A549 (cell line): ENCODE measurements around the gene LMBR1L. TPM values are rescaled to one million over a fixed set of nuclear protein-coding genes. Genes with fewer than 3 reads are reported as not detected.
A peak's percentile ranks its signal among the peaks of the same experiment; 100 is the strongest.

Experiments
- ATAC-seq, 2 experiments: fragments of 200-7000 bp in 1 of 2; fragments of >200 bp in 1 of 2; cut with Nextera tagmentation in 1 of 2; cut with Tn5 transposase in 1 of 2; 3 replicates each; pipeline versions ENCODE4 v1.8.0 to v1.9.1; 2018 to 2020; ENCODE audit warnings: mild to moderate bottlenecking in 1 of 2, moderate library complexity in 1 of 2
- CTCF ChIA-PET: fragments of 300-600 bp; sonication (Branson Sonifier 250); formaldehyde crosslinking; extraction: SDS; loops from one replicate; lab custom pipeline; 2021; ENCODE audit warnings: antibody characterized with exemption, inconsistent platforms; lab: Yijun Ruan, JAX
- POLR2A ChIA-PET: fragments of 350-600 bp; formaldehyde crosslinking; extraction: SDS; loops from one replicate; lab custom pipeline; 2021; ENCODE audit warnings: antibody characterized with exemption, inconsistent platforms; lab: Yijun Ruan, JAX
- DNase-seq, 2 experiments: peaks; one replicate each; pipeline versions ENCODE4 v3.0.0 to v3.0.0-alpha.2; 2011 to 2016; ENCODE audit warnings: low read depth in 1 of 2, low spot score in 1 of 2
- FAIRE-seq: peaks from 2 replicates; lab custom pipeline; 2011; peaks lifted over from hg19 to GRCh38; lab: Jason Lieb, UNC
- H3K27ac ChIP-seq, 2 experiments: fragments of >200 bp; sonication (Bioruptor Twin); formaldehyde crosslinking; 3 replicates each; pipeline ENCODE4 v1.5.1; 2016 to 2017
- H3K4me1 ChIP-seq: fragments of >200 bp; sonication (Bioruptor Twin); formaldehyde crosslinking; 3 replicates; pipeline ENCODE4 v1.6.1; 2016
- H3K4me2 ChIP-seq: fragments of >200 bp; sonication (Bioruptor Twin); formaldehyde crosslinking; 3 replicates; pipeline ENCODE4 v1.6.1; 2016
- H3K4me3 ChIP-seq: fragments of >200 bp; sonication (Bioruptor Twin); formaldehyde crosslinking; 3 replicates; pipeline ENCODE4 v1.5.1; 2016
- H3K9me3 ChIP-seq: fragments of >200 bp; sonication (Bioruptor Twin); formaldehyde crosslinking; 3 replicates; pipeline ENCODE4 v1.6.1; 2016
- BHLHE40 ChIP-seq: IDR thresholded peaks from 2 replicates; pipeline ENCODE4 v1.6.1; 2012; ENCODE audit warnings: low read depth, low read length, inconsistent platforms
- CBX8 ChIP-seq: fragments of 200-600 bp; sonication (generic); IDR thresholded peaks from 2 replicates; pipeline ENCODE4 v1.6.1; 2016
- CEBPB ChIP-seq, 2 experiments: fragments of >200 bp in 1 of 2; sonication (Bioruptor Twin) in 1 of 2; formaldehyde crosslinking in 1 of 2; IDR thresholded peaks; 2 replicates each; pipeline ENCODE4 v1.6.1; 2012 to 2016
- EHF ChIP-seq: fragments of 250-450 bp; sonication (Bioruptor Pico); IDR thresholded peaks from 2 replicates; pipeline ENCODE4 v1.5.0; 2020; ENCODE audit warnings: mild to moderate bottlenecking
- EHMT2 ChIP-seq: fragments of 200-600 bp; sonication (generic); IDR thresholded peaks from 2 replicates; pipeline ENCODE4 v1.6.1; 2016; ENCODE audit warnings: antibody characterized with exemption, low read depth, mild to moderate bottlenecking, moderate library complexity
- FOSB ChIP-seq: fragments of 250-450 bp; sonication (Bioruptor Pico); IDR thresholded peaks from 2 replicates; pipeline ENCODE4 v1.5.0; 2020; ENCODE audit warnings: mild to moderate bottlenecking, moderate library complexity
- GATA3 ChIP-seq: IDR thresholded peaks from 2 replicates; pipeline ENCODE4 v1.6.1; 2012; ENCODE audit warnings: borderline replicate concordance
- HOXA7 ChIP-seq: fragments of 250-450 bp; sonication (Bioruptor Pico); IDR thresholded peaks from 2 replicates; pipeline ENCODE4 v1.5.0; 2020; ENCODE audit warnings: mild to moderate bottlenecking, moderate library complexity
- HOXB13 ChIP-seq: fragments of 250-450 bp; sonication (Bioruptor Pico); IDR thresholded peaks from 2 replicates; pipeline ENCODE4 v1.5.0; 2020; ENCODE audit warnings: low read depth, mild to moderate bottlenecking, moderate library complexity
- KDM5A ChIP-seq: fragments of 200-600 bp; sonication (generic); IDR thresholded peaks from 2 replicates; pipeline ENCODE4 v1.6.1; 2016; ENCODE audit warnings: antibody characterized with exemption, mild to moderate bottlenecking
- MYC ChIP-seq: IDR thresholded peaks from 2 replicates; pipeline ENCODE4 v1.6.1; 2012; ENCODE audit warnings: mild to moderate bottlenecking, inconsistent platforms, low read length, improper control_type of control experiment, borderline replicate concordance
- RAD21 ChIP-seq, 2 experiments: fragments of >200 bp in 1 of 2; sonication (Bioruptor Twin) in 1 of 2; formaldehyde crosslinking in 1 of 2; IDR thresholded peaks in 1 of 2; conservative IDR thresholded peaks in 1 of 2; 2 replicates in 1 of 2; 3 replicates in 1 of 2; pipeline ENCODE4 v1.6.1; 2012 to 2018; ENCODE audit warnings: inconsistent platforms in 1 of 2
- RARB ChIP-seq: fragments of 250-450 bp; sonication (Bioruptor Pico); IDR thresholded peaks from 2 replicates; pipeline ENCODE4 v1.8.0; 2021; ENCODE audit warnings: mild to moderate bottlenecking, moderate library complexity
- RNF2 ChIP-seq: fragments of 200-600 bp; sonication (generic); IDR thresholded peaks from 2 replicates; pipeline ENCODE4 v1.6.1; 2016; ENCODE audit warnings: low read depth, mild to moderate bottlenecking, antibody characterized with exemption, moderate library complexity, borderline replicate concordance
- TP53 ChIP-seq: fragments of 250-450 bp; sonication (Bioruptor Pico); IDR thresholded peaks from 2 replicates; pipeline ENCODE4 v1.5.0; 2021; ENCODE audit warnings: mild to moderate bottlenecking, moderate library complexity
- WGBS: methylation state at CpG from one replicate; pipeline ENCODE4 v1.1.6; 2017; ENCODE audit errors: missing lambda C conversion rate; 5-methylcytosine and 5-hydroxymethylcytosine counted together
- polyA plus RNA-seq, 4 experiments: library from polyadenylated mRNA; depleted of rRNA in 3 of 4; stranded (reverse); fragments of >200 nt; fragmentation: RNase III in 1 of 4; extraction: RNeasy Plus Mini Kit Qiagen cat#74134 plus additional on column Dnase treatment in 1 of 4; gene quantifications; 2 replicates in 3 of 4; 3 replicates in 1 of 4; pipeline ENCODE4 v1.2.3, GENCODE V29; 2011 to 2017
- TF ChIP-seq, protein P1 (sequence below): fragments of 200-600 bp; sonication (generic); IDR thresholded peaks from 2 replicates; pipeline ENCODE4 v1.6.1; 2016; ENCODE audit warnings: antibody characterized with exemption, mild to moderate bottlenecking, moderate library complexity
- TF ChIP-seq, protein P2 (sequence below): IDR thresholded peaks from 2 replicates; pipeline ENCODE4 v1.6.1; 2012
- TF ChIP-seq, protein P3 (sequence below): fragments of 250-450 bp; sonication (Bioruptor Pico); IDR thresholded peaks from 2 replicates; pipeline ENCODE4 v1.5.0; 2020; ENCODE audit warnings: low read depth, mild to moderate bottlenecking, moderate library complexity

The LMBR1L gene
- polyA plus RNA-seq, 2 of the 4 experiments (the other 2 are of a cell fraction), result 16.7 to 25.1 TPM

DNA sequence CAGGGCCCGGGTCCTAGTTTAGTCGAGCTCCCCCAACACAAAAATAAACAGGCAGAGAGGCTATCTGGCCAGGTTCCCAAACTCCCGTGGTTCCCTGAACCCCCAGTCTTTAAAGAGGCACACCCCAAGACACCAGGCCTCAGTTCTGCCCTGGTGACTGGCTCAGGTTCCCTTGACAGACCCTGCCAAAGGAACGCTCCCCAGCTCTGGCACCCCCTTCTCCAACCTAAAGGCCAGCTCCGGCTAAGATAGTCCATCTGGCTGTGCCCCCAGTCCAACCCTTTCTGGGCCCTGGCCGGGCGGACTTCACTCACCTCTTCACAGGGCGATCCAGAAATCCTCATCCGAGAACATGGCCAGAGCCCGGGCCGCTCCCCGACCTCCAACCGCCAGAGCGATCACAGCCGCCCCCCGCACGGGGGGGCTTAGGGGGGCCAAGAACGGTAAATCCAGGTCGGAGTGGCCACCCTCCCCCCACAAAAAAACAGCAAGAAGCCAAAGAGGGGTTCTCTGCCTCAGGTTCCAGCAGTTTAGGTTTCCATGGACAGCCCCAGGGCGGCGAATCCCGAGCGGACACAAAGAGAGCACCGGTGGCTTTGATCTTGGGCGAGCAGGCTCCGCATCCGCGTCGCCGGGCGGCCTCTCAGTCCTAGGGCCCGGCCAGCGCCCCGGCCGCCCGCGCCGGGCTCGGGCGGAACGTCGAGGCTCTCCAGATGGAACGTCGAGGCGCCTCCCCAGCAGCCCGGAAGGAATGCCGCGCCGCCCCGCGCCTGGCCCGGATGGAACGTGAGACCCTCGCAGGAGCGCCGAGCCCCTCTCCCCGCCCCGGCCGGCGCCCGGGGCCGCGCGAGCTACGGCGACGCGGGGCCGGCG, 51.1 kb downstream of the LMBR1L start (continued):
- TF ChIP-seq RNF2 (no peak), BHLHE40 (no peak), HOXB13 (CRISPR knock-in tag) (no peak)

DNA sequence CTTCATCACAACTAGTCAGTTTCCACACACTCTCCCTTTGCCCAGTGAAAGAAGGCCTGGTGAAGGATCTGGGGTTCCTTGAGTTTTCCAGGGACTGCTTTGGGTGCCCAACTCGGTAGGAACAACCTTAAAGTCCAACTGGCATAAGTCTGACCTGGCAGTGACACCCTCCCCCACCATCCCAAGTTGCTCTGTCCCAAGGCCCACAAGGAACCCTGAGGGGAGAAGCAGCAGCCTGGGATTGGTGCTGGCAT, 51.7 kb downstream of the LMBR1L start:
- ChIA-PET CTCF (interaction anchor here (1.2 to 2.7 kb wide), 7 partner anchors 15 to 62 kb away, joined by 3 to 12 read pairs (median 5); no protein-coding TSS in a partner anchor), POLR2A (interaction anchor here (0.9 to 2.2 kb wide), 2 partner anchors 10 to 14 kb away, joined by 4 to 7 read pairs; no protein-coding TSS in a partner anchor)
- DNase-seq (peak in 1 of 2 experiments; percentile 40), FAIRE-seq (no peak), ATAC-seq (no peak)
- Histone ChIP-seq H3K9me3 (no peaks in the 10 kb centered on the region), H3K4me3 (peak overlapping the region; percentile 81), H3K27ac (peak overlapping the region; percentile 94 to 99), H3K4me1 (peaks cover 34% of the 10 kb centered on the region), H3K4me2 (peak overlapping the region; percentile 96)
- TF ChIP-seq, protein P1, sequence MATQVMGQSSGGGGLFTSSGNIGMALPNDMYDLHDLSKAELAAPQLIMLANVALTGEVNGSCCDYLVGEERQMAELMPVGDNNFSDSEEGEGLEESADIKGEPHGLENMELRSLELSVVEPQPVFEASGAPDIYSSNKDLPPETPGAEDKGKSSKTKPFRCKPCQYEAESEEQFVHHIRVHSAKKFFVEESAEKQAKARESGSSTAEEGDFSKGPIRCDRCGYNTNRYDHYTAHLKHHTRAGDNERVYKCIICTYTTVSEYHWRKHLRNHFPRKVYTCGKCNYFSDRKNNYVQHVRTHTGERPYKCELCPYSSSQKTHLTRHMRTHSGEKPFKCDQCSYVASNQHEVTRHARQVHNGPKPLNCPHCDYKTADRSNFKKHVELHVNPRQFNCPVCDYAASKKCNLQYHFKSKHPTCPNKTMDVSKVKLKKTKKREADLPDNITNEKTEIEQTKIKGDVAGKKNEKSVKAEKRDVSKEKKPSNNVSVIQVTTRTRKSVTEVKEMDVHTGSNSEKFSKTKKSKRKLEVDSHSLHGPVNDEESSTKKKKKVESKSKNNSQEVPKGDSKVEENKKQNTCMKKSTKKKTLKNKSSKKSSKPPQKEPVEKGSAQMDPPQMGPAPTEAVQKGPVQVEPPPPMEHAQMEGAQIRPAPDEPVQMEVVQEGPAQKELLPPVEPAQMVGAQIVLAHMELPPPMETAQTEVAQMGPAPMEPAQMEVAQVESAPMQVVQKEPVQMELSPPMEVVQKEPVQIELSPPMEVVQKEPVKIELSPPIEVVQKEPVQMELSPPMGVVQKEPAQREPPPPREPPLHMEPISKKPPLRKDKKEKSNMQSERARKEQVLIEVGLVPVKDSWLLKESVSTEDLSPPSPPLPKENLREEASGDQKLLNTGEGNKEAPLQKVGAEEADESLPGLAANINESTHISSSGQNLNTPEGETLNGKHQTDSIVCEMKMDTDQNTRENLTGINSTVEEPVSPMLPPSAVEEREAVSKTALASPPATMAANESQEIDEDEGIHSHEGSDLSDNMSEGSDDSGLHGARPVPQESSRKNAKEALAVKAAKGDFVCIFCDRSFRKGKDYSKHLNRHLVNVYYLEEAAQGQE, result no peak
- TF ChIP-seq HOXA7 (CRISPR knock-in tag), result no peak
- no peak for TF ChIP-seq RAD21 (conservative IDR thresholded peaks at IDR 0.05 in 1 of 2, IDR thresholded peaks at IDR 0.05 in 1 of 2)
- no peak for TF ChIP-seq FOSB (CRISPR knock-in tag)
- TF ChIP-seq CEBPB (IDR thresholded peaks at IDR 0.05), result no peak
- TF ChIP-seq, protein P2, sequence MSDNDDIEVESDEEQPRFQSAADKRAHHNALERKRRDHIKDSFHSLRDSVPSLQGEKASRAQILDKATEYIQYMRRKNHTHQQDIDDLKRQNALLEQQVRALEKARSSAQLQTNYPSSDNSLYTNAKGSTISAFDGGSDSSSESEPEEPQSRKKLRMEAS, result no peak
- TF ChIP-seq RNF2, result no peak
- TF ChIP-seq GATA3, result no peak
- TF ChIP-seq MYC, result no peak
- TF ChIP-seq KDM5A, result no peak
- TF ChIP-seq TP53 (CRISPR knock-in tag), result no peak
- no peak for TF ChIP-seq HOXB13 (CRISPR knock-in tag)
- TF ChIP-seq RARB, result no peak
- TF ChIP-seq CBX8, result no peak
- TF ChIP-seq EHF (CRISPR knock-in tag), result no peak
- TF ChIP-seq EHMT2, result no peak
- TF ChIP-seq, protein P3, sequence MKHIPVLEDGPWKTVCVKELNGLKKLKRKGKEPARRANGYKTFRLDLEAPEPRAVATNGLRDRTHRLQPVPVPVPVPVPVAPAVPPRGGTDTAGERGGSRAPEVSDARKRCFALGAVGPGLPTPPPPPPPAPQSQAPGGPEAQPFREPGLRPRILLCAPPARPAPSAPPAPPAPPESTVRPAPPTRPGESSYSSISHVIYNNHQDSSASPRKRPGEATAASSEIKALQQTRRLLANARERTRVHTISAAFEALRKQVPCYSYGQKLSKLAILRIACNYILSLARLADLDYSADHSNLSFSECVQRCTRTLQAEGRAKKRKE (CRISPR knock-in tag), result no peak
- WGBS, result 0% methylated on average over 1 of the region's 1 CpG
